Heart left ventricle (tissue), 16 donors: ENCODE results near the gene ZBTB38. TPM values are rescaled to one million over a fixed set of nuclear protein-coding genes. Genes with fewer than 3 reads are reported as not detected.

Experiments used
- ATAC-seq, 4 donors: fragments of 200-7000 bp; cut with Tn5 transposase; one replicate each; pipeline ENCODE4 v1.9.1; 2020 to 2022; ENCODE audit warnings: moderate library complexity in 4 of 4, mild to moderate bottlenecking in 3 of 4, moderate number of reproducible peaks in 1 of 4
- DNase-seq, 5 donors: peaks; one replicate each; pipeline ENCODE4 v3.0.0-alpha.2; 2020
- H3K27ac ChIP-seq, 12 donors: fragments of 200-600 bp; sonication (generic) in 4 of 12; one replicate each; pipeline versions ENCODE4 v1.5.0 to v1.8.0; 2016 to 2022; ENCODE audit warnings: mild to moderate bottlenecking in 2 of 12
- H3K27me3 ChIP-seq, 9 donors: fragments of 200-600 bp; sonication (generic) in 2 of 9; one replicate each; pipeline versions ENCODE4 v1.5.1 to v1.8.0; 2016 to 2022; ENCODE audit warnings: mild to moderate bottlenecking in 3 of 9
- H3K36me3 ChIP-seq, 9 donors: fragments of 200-600 bp; sonication (generic) in 2 of 9; one replicate each; pipeline versions ENCODE4 v1.5.0 to v1.8.0; 2018 to 2022; ENCODE audit warnings: mild to moderate bottlenecking in 2 of 9
- H3K4me1 ChIP-seq, 12 donors: fragments of 200-600 bp; sonication (generic) in 4 of 12; one replicate each; pipeline versions ENCODE4 v1.5.0 to v1.8.0; 2016 to 2022; ENCODE audit warnings: mild to moderate bottlenecking in 3 of 12
- H3K4me3 ChIP-seq, 12 donors: fragments of 200-600 bp; sonication (generic) in 4 of 12; one replicate each; pipeline versions ENCODE4 v1.5.0 to v1.8.0; 2017 to 2022; ENCODE audit warnings: mild to moderate bottlenecking in 9 of 12, moderate library complexity in 4 of 12
- H3K9me3 ChIP-seq, 12 donors: fragments of 200-600 bp; sonication (generic) in 4 of 12; one replicate each; pipeline versions ENCODE4 v1.5.0 to v1.8.0; 2016 to 2022; ENCODE audit warnings: mild to moderate bottlenecking in 1 of 12
- CTCF ChIP-seq, 12 donors: fragments of 200-600 bp; sonication (generic) in 4 of 12; IDR thresholded peaks; one replicate each; pipeline versions ENCODE4 v1.5.0 to v1.8.0; 2018 to 2022; ENCODE audit warnings: antibody characterized with exemption in 12 of 12, mild to moderate bottlenecking in 5 of 12
- POLR2A ChIP-seq, 2 donors: fragments of 450-650 bp; IDR thresholded peaks; one replicate each; pipeline ENCODE4 v1.6.1; 2017; ENCODE audit warnings: antibody characterized with exemption in 2 of 2, mild to moderate bottlenecking in 2 of 2, moderate library complexity in 2 of 2
- WGBS, 4 donors: extraction: QIAGEN DNeasy Blood & Tissue Kit in 2 of 4; methylation state at CpG; one replicate each; pipeline versions ENCODE4 v1.1.5 to v1.1.7; 2013 to 2018; 5-methylcytosine and 5-hydroxymethylcytosine counted together
- intact Hi-C, 10 donors: fragments of 100-400 bp; cut with DNase I; formaldehyde crosslinking; loops; one replicate each; pipeline versions ENCODE4 v1.11.1 to v1.14.2; 2022
- polyA plus RNA-seq, 2 donors: library from polyadenylated mRNA; stranded (reverse); fragments of 200-250 nt; gene quantifications; one replicate each; pipeline ENCODE4 v1.2.3, GENCODE V29; 2013
- total RNA-seq, 9 donors: library from RNA; depleted of rRNA in 2 of 9; stranded (reverse); fragments of >200 nt in 2 of 9; fragmentation: NEBNext Ultra II Directional in 3 of 9; extraction: Animal tissue kit (Norgen Biotek cat#: 25700) in 3 of 9; gene quantifications; one replicate each; pipeline versions ENCODE4 v1.1.0 to v1.2.4, GENCODE V29; 2016 to 2023
- donor health status: ischemic (EF 13 %, LVEDD 7.1; RV severe dilation, severe dysfunction).
- donor health status: healthy with polysubstance abuse.
- donor health status: DM: no; HTN: yes; CAD: no.
- donor health status: DM: no; HTN: no; CAD: no.
- donor health status: ischemic (EF 25% LVEDD 6.9; RV normal size, moderate dysfunction).
- donor health status: ischemic (EF 25% LVEDD 5.7; RV mildly dilated, moderate dysfunction).
- donor health status: healthy.
- donor health status: DM: yes; HTN: yes; CAD: no.
- donor health status: ischemic (EF 35%, LVEDD 5.7; RV mildly dilated, moderate dysfunction).
- donor health status: nonischemic (EF 11% LVEDD 7.7; RV severe dilation, severe dysfunction).
- donor health status: DM: yes; HTN: yes; CAD: no.
- donor health status: PGD.
- donor health status: ischemic (EF 29% LVEDD 5.4; RV normal size, mild dysfunction).
- donor health status: nonischemic (EF 23%, LVEDD 6.1; RV moderate dilation, normal function).

The ZBTB38 gene
- total and polyA plus RNA-seq, 11 donors: 15.5 to 189 (median 128) TPM

- intact Hi-C loops: no loop called here
- TF ChIP-seq POLR2A (IDR thresholded peaks at IDR 0.05) (no peak), CTCF (IDR thresholded peaks at IDR 0.05) (no peak)
- WGBS, 4 donors: 74 to 90% (median 81%) methylated on average over 6 of the region's 6 CpGs
- Histone ChIP-seq H3K9me3 (peaks cover 0 to 11% (median 0%) of the 10 kb centered on the region in 12 donors), H3K4me1 (peaks cover 0 to 11% (median 0%) of the 10 kb centered on the region in 12 donors), H3K27ac (no peak overlapping the region), H3K27me3 (no peaks in the 10 kb centered on the region), H3K36me3 (peaks cover 0 to 26% (median 11%) of the 10 kb centered on the region in 9 donors), H3K4me3 (no peak overlapping the region)
- DNase-seq: no peak
- no peak for ATAC-seq
These were observed 24.8 kb downstream of the ZBTB38 start for GRCh38 chr3:141392897-141393734.

- WGBS, 4 donors: 96 to 99% (median 97%) methylated on average over 7 of the region's 7 CpGs
- Histone ChIP-seq H3K4me3 (no peak overlapping the region), H3K9me3 (peaks cover 0 to 11% (median 0%) of the 10 kb centered on the region in 12 donors), H3K27me3 (no peaks in the 10 kb centered on the region), H3K36me3 (peaks cover 0 to 24% (median 10%) of the 10 kb centered on the region in 9 donors), H3K27ac (no peak overlapping the region), H3K4me1 (peaks cover 0 to 8% (median 0%) of the 10 kb centered on the region in 12 donors)
- ATAC-seq (no peak), DNase-seq (no peak)
- intact Hi-C loops: no loop called here
- TF ChIP-seq POLR2A (IDR thresholded peaks at IDR 0.05): no peak
- TF ChIP-seq CTCF (IDR thresholded peaks at IDR 0.05): no peak
These were observed 25.4 kb downstream of the ZBTB38 start for GRCh38 chr3:141393735-141394076.

- Histone ChIP-seq H3K27ac (no peak overlapping the region), H3K36me3 (peaks cover 0 to 24% (median 10%) of the 10 kb centered on the region in 9 donors), H3K27me3 (no peaks in the 10 kb centered on the region), H3K9me3 (peaks cover 0 to 11% (median 0%) of the 10 kb centered on the region in 12 donors), H3K4me1 (peaks cover 0 to 12% (median 2%) of the 10 kb centered on the region in 12 donors), H3K4me3 (no peak overlapping the region)
- no peak for ATAC-seq
- 91 to 94% (median 92%) methylated on average over 3 of the region's 3 CpGs for WGBS, 4 donors
- no peak for TF ChIP-seq POLR2A (IDR thresholded peaks at IDR 0.05)
- TF ChIP-seq CTCF (IDR thresholded peaks at IDR 0.05): no peak
- DNase-seq: no peak
- intact Hi-C loops: no loop called here
These were observed 26.3 kb downstream of the ZBTB38 start for GRCh38 chr3:141394560-141394959.

GRCh38 chr3:141395005-141395589 lies 26.8 kb downstream of the ZBTB38 start:
- H3K4me1 ChIP-seq: peaks cover 0 to 17% (median 5%) of the 10 kb centered on the region in 12 donors
- 92 to 96% (median 94%) methylated on average over 5 of the region's 5 CpGs for WGBS, 4 donors
- H3K27ac ChIP-seq: no peak overlapping the region
- ATAC-seq (no peak), DNase-seq (no peak)
- no peaks in the 10 kb centered on the region for H3K27me3 ChIP-seq
- H3K36me3 ChIP-seq: peaks cover 0 to 24% (median 10%) of the 10 kb centered on the region in 9 donors
- no peak overlapping the region for H3K4me3 ChIP-seq
- TF ChIP-seq POLR2A (IDR thresholded peaks at IDR 0.05): no peak
- intact Hi-C loops: no loop called here
- peaks cover 0 to 11% (median 0%) of the 10 kb centered on the region in 12 donors for H3K9me3 ChIP-seq
